CD1c-positive myeloid dendritic cell (primary cell): ENCODE results near the gene PKD1L1.
"Not testable (repeated sequence)": the region's sequence is repeated elsewhere in the genome, so short reads cannot be mapped to it uniquely, and the experiment has no call there.

Source experiments
- DNase-seq: peaks from one replicate; pipeline ENCODE4 v3.0.0-alpha.2; 2016; ENCODE audit errors: extremely low spot score

Gene PKD1L1

GRCh38 chr7:47937711-47938573 lies 10.3 kb downstream of the PKD1L1 start:
- DNase-seq, result peak; percentile 57

- DNase-seq, result peak; percentile 72
Measured at GRCh38 chr7:47937065-47937687, 11.1 kb downstream of the PKD1L1 start.

GRCh38 chr7:47936323-47936722 lies 11.9 kb downstream of the PKD1L1 start:
- DNase-seq, result no peak

- DNase-seq, result no peak
Measured at GRCh38 chr7:47935336-47935735, 12.9 kb downstream of the PKD1L1 start.

- no peak for DNase-seq
Measured at GRCh38 chr7:47934831-47935230, 13.4 kb downstream of the PKD1L1 start.

GRCh38 chr7:47933215-47933614 lies 15.1 kb downstream of the PKD1L1 start:
- peak; percentile 22 for DNase-seq

GRCh38 chr7:47932466-47933037 lies 15.7 kb downstream of the PKD1L1 start:
- DNase-seq, result no peak

GRCh38 chr7:47932016-47932415 lies 16.2 kb downstream of the PKD1L1 start:
- no peak for DNase-seq

GRCh38 chr7:47931005-47932004 lies 17.0 kb downstream of the PKD1L1 start:
- DNase-seq, result no peak

- no peak for DNase-seq
Measured at GRCh38 chr7:47924266-47924665, 24.0 kb downstream of the PKD1L1 start.

- DNase-seq, result not testable (repeated sequence)
Measured at GRCh38 chr7:47923081-47923875, 25.0 kb downstream of the PKD1L1 start.

- not testable (repeated sequence) for DNase-seq
Measured at GRCh38 chr7:47916514-47916913, 31.8 kb downstream of the PKD1L1 start.

GRCh38 chr7:47915616-47915976 lies 32.7 kb downstream of the PKD1L1 start:
- no peak for DNase-seq

GRCh38 chr7:47914717-47915615 lies 33.3 kb downstream of the PKD1L1 start:
- DNase-seq, result no peak

GRCh38 chr7:47912332-47912731 lies 35.9 kb downstream of the PKD1L1 start:
- no peak for DNase-seq

- DNase-seq, result no peak
Measured at GRCh38 chr7:47908720-47909119, 39.5 kb downstream of the PKD1L1 start.

- DNase-seq, result no peak
Measured at GRCh38 chr7:47907981-47908616, 40.2 kb downstream of the PKD1L1 start.

GRCh38 chr7:47906883-47907282 lies 41.4 kb downstream of the PKD1L1 start:
- no peak for DNase-seq
